Activated T-cell treated with anti-CD3 and anti-CD28 coated beads for 1 hour (primary cell): Measurements from ENCODE around the gene C5orf34.
"Not testable (repeated sequence)": the region's sequence is repeated elsewhere in the genome, so short reads cannot be mapped to it uniquely, and the experiment has no call there.

Experiments
- DNase-seq: peaks from one replicate; pipeline ENCODE4 v3.0.0-alpha.2; 2020; ENCODE audit warnings: low read depth

C5orf34 gene

GRCh38 chr5:43514025-43514424 lies 923 bp downstream of the C5orf34 start:
- DNase-seq: no peak

- DNase-seq: not testable (repeated sequence)
These were observed 3.9 kb downstream of the C5orf34 start for GRCh38 chr5:43511062-43511461.

GRCh38 chr5:43498581-43498980 lies 16.4 kb downstream of the C5orf34 start:
- DNase-seq: no peak

- DNase-seq: no peak
These were observed 17.4 kb downstream of the C5orf34 start for GRCh38 chr5:43497311-43498104.

GRCh38 chr5:43491326-43491725 lies 23.6 kb downstream of the C5orf34 start:
- DNase-seq: no peak

- no peak for DNase-seq
These were observed 28.6 kb downstream of the C5orf34 start for GRCh38 chr5:43486353-43486752.

- no peak for DNase-seq
These were observed 29.5 kb downstream of the C5orf34 start for GRCh38 chr5:43485406-43485805.

- peak; percentile 76 for DNase-seq
These were observed 30.7 kb downstream of the C5orf34 start for GRCh38 chr5:43484106-43484849.

- peak; percentile 76 for DNase-seq
These were observed 31.4 kb downstream of the C5orf34 start, which contains the start of gene TMEM267 for GRCh38 chr5:43483298-43484105. TSS of gene TMEM267 (minus strand) at chr5:43483865. CDS start at chr5:43453969, 29,896 bp downstream.

- DNase-seq: no peak
These were observed 32.3 kb downstream of the C5orf34 start for GRCh38 chr5:43482490-43483297.

- DNase-seq: no peak
These were observed 45.1 kb downstream of the C5orf34 start for GRCh38 chr5:43469671-43470391.

- DNase-seq: no peak
These were observed 47.8 kb downstream of the C5orf34 start for GRCh38 chr5:43467100-43467499.

- not testable (repeated sequence) for DNase-seq
These were observed 49.5 kb downstream of the C5orf34 start for GRCh38 chr5:43465455-43465854.

- DNase-seq: no peak
These were observed 53.9 kb downstream of the C5orf34 start for GRCh38 chr5:43461066-43461465.

GRCh38 chr5:43456556-43456955 lies 58.4 kb downstream of the C5orf34 start:
- no peak for DNase-seq

- DNase-seq: not testable (repeated sequence)
These were observed 73.4 kb downstream of the C5orf34 start for GRCh38 chr5:43441575-43441974.

GRCh38 chr5:43437062-43437660 lies 77.8 kb downstream of the C5orf34 start:
- no peak for DNase-seq
